ENCODE measurements around the gene SHMT2. TPM values are rescaled to one million over a fixed set of nuclear protein-coding genes. Genes with fewer than 3 reads are reported as not detected.
"Not testable (repeated sequence)": the region's sequence is repeated elsewhere in the genome, so short reads cannot be mapped to it uniquely, and the experiment has no call there.

Gene SHMT2
- total RNA-seq, 5 donors from 2014 or later (not counting 1 experiment from before 2014, with no cell fraction given): 31.0 to 80.9 (median 55.6) TPM

GRCh38 chr12:57278465-57279381 is 49.2 kb downstream of the SHMT2 start:
- ATAC-seq (replicated peaks in 1 of 4) (no peak), DNase-seq (no peak)
- peaks cover 58% of the 10 kb centered on the region for H3K36me3 Mint-ChIP-seq
- no peaks in the 10 kb centered on the region for H3K9me3 Mint-ChIP-seq
- H3K27ac ChIP-seq (ENCODE audit: low read length): no peak overlapping the region
- H3K36me3 ChIP-seq (ENCODE audit: control insufficient read depth in 2 of 2, extremely low read depth in 1 of 2, insufficient read depth in 1 of 2, low read length in 1 of 2): peaks cover 10 to 54% of the 10 kb centered on the region in 2 donors
- no peaks in the 10 kb centered on the region for H3K27me3 ChIP-seq (replicated peaks in 1 of 2; ENCODE audit: control insufficient read depth in 2 of 2, extremely low read depth in 1 of 2, insufficient read depth in 2 of 2, low read length in 1 of 2)
- H3K4me3 Mint-ChIP-seq: no peak overlapping the region
- peaks cover 25 to 30% (median 26%) of the 10 kb centered on the region in 3 donors for H3K4me1 Mint-ChIP-seq
- H3K4me1 ChIP-seq (ENCODE audit: control insufficient read depth in 1 of 2, extremely low read depth in 1 of 2, insufficient read depth in 2 of 2, low read length in 2 of 2): peaks cover 10 to 11% of the 10 kb centered on the region in 2 experiments
- H3K9me3 ChIP-seq: no peaks in the 10 kb centered on the region
- ChIA-PET CTCF (interaction anchor here (0.6 to 0.7 kb wide), 4 partner anchors 14 to 933 kb away, joined by 4 to 8 read pairs (median 4); no protein-coding TSS in a partner anchor), POLR2A (no interaction called here)
- WGBS (ENCODE audit: insufficient coverage): 97% methylated on average over 5 of the region's 15 CpGs
- H3K27me3 Mint-ChIP-seq: no peaks in the 10 kb centered on the region
- no peak overlapping the region for H3K4me3 ChIP-seq (ENCODE audit: control insufficient read depth in 1 of 2, extremely low read depth in 1 of 2, low read length in 1 of 2)
- H3K27ac Mint-ChIP-seq: peak overlapping the region in 1 of 2 donors; percentile 73

- Histone ChIP-seq H3K27ac (ENCODE audit: low read length) (peak overlapping the region; percentile 62), H3K36me3 (ENCODE audit: control insufficient read depth in 2 of 2, extremely low read depth in 1 of 2, insufficient read depth in 1 of 2, low read length in 1 of 2) (peaks cover 10 to 56% of the 10 kb centered on the region in 2 donors), H3K9me3 (no peaks in the 10 kb centered on the region), H3K4me3 (ENCODE audit: control insufficient read depth in 1 of 2, extremely low read depth in 1 of 2, low read length in 1 of 2) (no peak overlapping the region), H3K4me1 (ENCODE audit: control insufficient read depth in 1 of 2, extremely low read depth in 1 of 2, insufficient read depth in 2 of 2, low read length in 2 of 2) (peaks cover 10 to 11% of the 10 kb centered on the region in 2 experiments), H3K27me3 (replicated peaks in 1 of 2; ENCODE audit: control insufficient read depth in 2 of 2, extremely low read depth in 1 of 2, insufficient read depth in 2 of 2, low read length in 1 of 2) (no peaks in the 10 kb centered on the region)
- H3K27ac Mint-ChIP-seq: peak overlapping the region; percentile 92 to 98
- peak; percentile 22 to 69 (median 46) for DNase-seq
- H3K4me1 Mint-ChIP-seq: peaks cover 25 to 26% (median 25%) of the 10 kb centered on the region in 3 donors
- CTCF ChIA-PET: no interaction called here
- no peaks in the 10 kb centered on the region for H3K9me3 Mint-ChIP-seq
- peak; percentile 99 to 100 (median 100) for ATAC-seq (replicated peaks in 1 of 4)
- 59% methylated on average over 7 of the region's 9 CpGs for WGBS (ENCODE audit: insufficient coverage)
- H3K36me3 Mint-ChIP-seq: peaks cover 50% of the 10 kb centered on the region
- POLR2A ChIA-PET: no interaction called here
- H3K27me3 Mint-ChIP-seq: no peaks in the 10 kb centered on the region
- H3K4me3 Mint-ChIP-seq: peak overlapping the region; percentile 4 to 51 (median 39)
Measured at GRCh38 chr12:57280211-57281062, 50.9 kb downstream of the SHMT2 start.

GRCh38 chr12:57282073-57282472 is 52.6 kb downstream of the SHMT2 start:
- CTCF ChIA-PET: not testable (repeated sequence)
- H3K36me3 ChIP-seq (ENCODE audit: control insufficient read depth in 2 of 2, extremely low read depth in 1 of 2, insufficient read depth in 1 of 2, low read length in 1 of 2): peaks cover 8 to 63% of the 10 kb centered on the region in 2 donors

More at GRCh38 chr12:57282073-57282472, 52.6 kb downstream of the SHMT2 start:
- ATAC-seq (replicated peaks in 1 of 4); H3K9me3 Mint-ChIP-seq; H3K4me3 ChIP-seq (ENCODE audit: control insufficient read depth in 1 of 2, extremely low read depth in 1 of 2, low read length in 1 of 2); H3K4me3 Mint-ChIP-seq; POLR2A ChIA-PET; H3K27ac ChIP-seq (ENCODE audit: low read length); H3K27me3 Mint-ChIP-seq; DNase-seq; H3K9me3 ChIP-seq; H3K27me3 ChIP-seq (replicated peaks in 1 of 2; ENCODE audit: control insufficient read depth in 2 of 2, extremely low read depth in 1 of 2, insufficient read depth in 2 of 2, low read length in 1 of 2): not testable (repeated sequence)
- peak overlapping the region in 1 of 2 donors; percentile 25 for H3K27ac Mint-ChIP-seq
- H3K4me1 Mint-ChIP-seq: peaks cover 24 to 25% (median 24%) of the 10 kb centered on the region in 3 donors
- WGBS (ENCODE audit: insufficient coverage): 89% methylated on average over 1 of the region's 12 CpGs
- H3K36me3 Mint-ChIP-seq: peaks cover 53% of the 10 kb centered on the region
- peaks cover 10 to 11% of the 10 kb centered on the region in 2 experiments for H3K4me1 ChIP-seq (ENCODE audit: control insufficient read depth in 1 of 2, extremely low read depth in 1 of 2, insufficient read depth in 2 of 2, low read length in 2 of 2)

Other genes starting within 250 kb of the SHMT2 start
- gene ZBTB39, start 223.2 kb upstream of the SHMT2 start, total RNA-seq: 10 to 100 TPM in 3 of 5 donors, 1 to 10 TPM in 2; 7.9 to 11.2 (median 11.0) TPM
- under 1 TPM in 2 of 5 donors, not detected in 3; 0.55 to 0.63 TPM for gene TAC3, start 213.2 kb upstream of the SHMT2 start, total RNA-seq
- gene MYO1A, start 179.6 kb upstream of the SHMT2 start, total RNA-seq: 1 to 10 TPM in 4 of 5 donors, under 1 TPM in 1; 0.54 to 2.2 (median 1.4) TPM
- 10 to 100 TPM; 10.7 to 26.1 (median 19.9) TPM for gene NEMP1, start 150.9 kb upstream of the SHMT2 start, total RNA-seq
- 10 to 100 TPM in 3 of 5 donors, 1 to 10 TPM in 2; 4.2 to 21.6 (median 16.9) TPM for gene NAB2, start 140.6 kb upstream of the SHMT2 start, total RNA-seq
- 100 to 1,000 TPM; 227 to 348 (median 341) TPM for gene STAT6, start 118.3 kb upstream of the SHMT2 start, total RNA-seq
- gene LRP1, start 101.2 kb upstream of the SHMT2 start, total RNA-seq: 1 to 10 TPM; 5.9 to 8.1 (median 7.7) TPM
- gene LRP1-AS, start 82.1 kb upstream of the SHMT2 start, total RNA-seq: not detected
- 1 to 10 TPM in 2 of 5 donors, under 1 TPM in 2, not detected in 1; 0.49 to 4.5 (median 1.0) TPM for gene NXPH4, start 12.9 kb upstream of the SHMT2 start, total RNA-seq
- 1 to 10 TPM; 1.3 to 4.9 (median 2.9) TPM for gene STAC3, start 21.5 kb downstream of the SHMT2 start, total RNA-seq
- gene R3HDM2, start 201.3 kb downstream of the SHMT2 start, total RNA-seq: 100 to 1,000 TPM in 2 of 5 donors, 10 to 100 TPM in 3; 88.3 to 122 (median 94.7) TPM
- under 1 TPM in 3 of 5 donors, not detected in 2; 0.13 to 0.23 (median 0.18) TPM for gene INHBC, start 205.1 kb downstream of the SHMT2 start, total RNA-seq
- under 1 TPM in 3 of 5 donors, not detected in 2; 0.09 to 0.13 (median 0.12) TPM for gene INHBE, start 225.6 kb downstream of the SHMT2 start, total RNA-seq
- gene GLI1, start 230.1 kb downstream of the SHMT2 start, total RNA-seq: 1 to 10 TPM in 2 of 5 donors, under 1 TPM in 3; 0.53 to 1.6 (median 0.82) TPM

All from T-cell (primary cell).